Osteoblast (primary cell): ENCODE measurements around the gene CRADD. TPM values are rescaled to one million over a fixed set of nuclear protein-coding genes. Genes with fewer than 3 reads are reported as not detected.

ENCODE experiments used
- DNase-seq: peaks from one replicate; pipeline ENCODE4 v3.0.0; 2011; ENCODE audit warnings: low spot score, mixed read lengths; ENCODE audit not compliant: insufficient read length; ENCODE audit errors: missing footprints
- H2AFZ ChIP-seq: 2 replicates; pipeline ENCODE4 v1.6.0; 2011; ENCODE audit warnings: mild to moderate bottlenecking, low read length
- H3K27ac ChIP-seq: 2 replicates; pipeline ENCODE4 v1.5.1; 2011; ENCODE audit warnings: mild to moderate bottlenecking, low read depth, low read length, moderate library complexity
- H3K27me3 ChIP-seq: 2 replicates; pipeline ENCODE4 v1.6.0; 2012; ENCODE audit warnings: mild to moderate bottlenecking, control low read depth, inconsistent platforms, low read length, moderate library complexity; ENCODE audit not compliant: insufficient read depth
- H3K36me3 ChIP-seq: 2 replicates; pipeline ENCODE4 v1.5.1; 2011; ENCODE audit warnings: mild to moderate bottlenecking, low read length, control low read depth, moderate library complexity; ENCODE audit not compliant: insufficient read depth
- H3K4me1 ChIP-seq: 2 replicates; pipeline ENCODE4 v1.5.1; 2011; ENCODE audit warnings: mild to moderate bottlenecking, low read length, control low read depth, moderate library complexity; ENCODE audit not compliant: insufficient read depth
- H3K4me2 ChIP-seq: 2 replicates; pipeline ENCODE4 v1.6.0; 2011; ENCODE audit warnings: mild to moderate bottlenecking, low read length; ENCODE audit not compliant: insufficient read depth
- H3K4me3 ChIP-seq: fragments of 200-600 bp; sonication (generic); 3 replicates; pipeline ENCODE4 v1.5.1; 2012; ENCODE audit warnings: mild to moderate bottlenecking, low read length, inconsistent platforms; ENCODE audit not compliant: insufficient read depth
- H3K79me2 ChIP-seq: 2 replicates; pipeline ENCODE4 v1.6.0; 2012; ENCODE audit warnings: mild to moderate bottlenecking, low read length, control low read depth, inconsistent platforms; ENCODE audit not compliant: insufficient read depth
- H3K9me3 ChIP-seq: 2 replicates; pipeline ENCODE4 v1.5.1; 2011; ENCODE audit warnings: low read depth, low read length, control low read depth
- H4K20me1 ChIP-seq: 2 replicates; pipeline ENCODE4 v1.6.0; 2012; ENCODE audit warnings: mild to moderate bottlenecking, low read length, control low read depth; ENCODE audit not compliant: insufficient read depth
- total RNA-seq: library from RNA; depleted of rRNA; stranded (reverse); fragments of >200 nt; gene quantifications from 2 replicates; pipeline ENCODE4 v1.2.3, GENCODE V29; 2012
- TF ChIP-seq, protein P1 (sequence below): IDR thresholded peaks from 2 replicates; pipeline ENCODE4 v1.5.1; 2011; ENCODE audit warnings: mild to moderate bottlenecking, low read depth, low read length, moderate library complexity; ENCODE audit errors: extremely low read depth

Gene CRADD
- total RNA-seq, 1 donor: 15.6 TPM

DNA sequence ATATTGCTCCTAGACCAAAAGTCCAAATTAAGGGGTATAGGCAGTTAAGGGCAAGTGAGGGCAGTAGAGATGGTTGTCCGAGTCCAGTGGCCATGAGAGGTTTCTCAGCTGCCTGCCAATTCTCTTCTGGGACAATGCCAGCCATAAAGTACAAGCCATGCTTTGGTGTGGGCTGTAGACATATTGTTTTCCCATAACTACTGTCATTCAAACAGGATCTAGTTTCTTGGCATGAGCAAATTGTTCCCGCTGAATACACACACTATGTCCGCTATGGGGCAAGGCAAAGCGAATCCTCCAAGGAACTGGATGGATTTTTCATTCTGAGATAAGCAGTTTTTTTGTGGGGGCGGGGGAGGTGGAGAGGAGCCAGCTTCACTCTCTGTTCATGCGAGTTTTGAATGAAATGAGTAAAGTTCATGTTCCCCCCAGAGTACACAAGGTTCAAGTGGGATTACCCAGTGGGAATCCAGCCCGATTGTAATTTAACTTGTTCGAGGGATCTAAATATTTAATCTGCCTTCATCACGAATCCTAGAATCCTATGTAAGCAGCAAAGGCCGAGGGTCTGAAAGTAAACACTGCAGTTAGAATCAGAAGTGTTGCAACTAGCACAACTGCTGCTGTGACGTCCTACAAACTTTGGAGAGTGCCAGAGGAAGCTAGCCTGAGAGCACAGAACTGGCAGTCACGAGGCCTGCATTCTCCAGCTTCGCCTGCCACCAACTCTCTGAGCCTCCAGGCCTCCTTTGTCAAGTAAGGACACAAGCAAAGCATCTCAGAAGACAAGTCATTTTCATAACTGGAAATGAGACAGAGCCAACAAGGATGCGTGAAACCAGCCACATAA, 137.0 kb downstream of the CRADD start:
- Histone ChIP-seq H3K36me3 (no peaks in the 10 kb centered on the region), H4K20me1 (no peaks in the 10 kb centered on the region), H3K4me1 (peaks cover 61% of the 10 kb centered on the region), H3K27ac (peak overlapping the region; percentile 93), H3K4me2 (peak overlapping the region; percentile 67), H3K27me3 (no peaks in the 10 kb centered on the region), H3K9me3 (no peaks in the 10 kb centered on the region), H3K79me2 (peaks cover 5% of the 10 kb centered on the region), H2AFZ (peak overlapping the region; percentile 56), H3K4me3 (peak overlapping the region; percentile 42)
- TF ChIP-seq, protein P1, sequence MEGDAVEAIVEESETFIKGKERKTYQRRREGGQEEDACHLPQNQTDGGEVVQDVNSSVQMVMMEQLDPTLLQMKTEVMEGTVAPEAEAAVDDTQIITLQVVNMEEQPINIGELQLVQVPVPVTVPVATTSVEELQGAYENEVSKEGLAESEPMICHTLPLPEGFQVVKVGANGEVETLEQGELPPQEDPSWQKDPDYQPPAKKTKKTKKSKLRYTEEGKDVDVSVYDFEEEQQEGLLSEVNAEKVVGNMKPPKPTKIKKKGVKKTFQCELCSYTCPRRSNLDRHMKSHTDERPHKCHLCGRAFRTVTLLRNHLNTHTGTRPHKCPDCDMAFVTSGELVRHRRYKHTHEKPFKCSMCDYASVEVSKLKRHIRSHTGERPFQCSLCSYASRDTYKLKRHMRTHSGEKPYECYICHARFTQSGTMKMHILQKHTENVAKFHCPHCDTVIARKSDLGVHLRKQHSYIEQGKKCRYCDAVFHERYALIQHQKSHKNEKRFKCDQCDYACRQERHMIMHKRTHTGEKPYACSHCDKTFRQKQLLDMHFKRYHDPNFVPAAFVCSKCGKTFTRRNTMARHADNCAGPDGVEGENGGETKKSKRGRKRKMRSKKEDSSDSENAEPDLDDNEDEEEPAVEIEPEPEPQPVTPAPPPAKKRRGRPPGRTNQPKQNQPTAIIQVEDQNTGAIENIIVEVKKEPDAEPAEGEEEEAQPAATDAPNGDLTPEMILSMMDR: no peak
- DNase-seq: peak; percentile 88

DNA sequence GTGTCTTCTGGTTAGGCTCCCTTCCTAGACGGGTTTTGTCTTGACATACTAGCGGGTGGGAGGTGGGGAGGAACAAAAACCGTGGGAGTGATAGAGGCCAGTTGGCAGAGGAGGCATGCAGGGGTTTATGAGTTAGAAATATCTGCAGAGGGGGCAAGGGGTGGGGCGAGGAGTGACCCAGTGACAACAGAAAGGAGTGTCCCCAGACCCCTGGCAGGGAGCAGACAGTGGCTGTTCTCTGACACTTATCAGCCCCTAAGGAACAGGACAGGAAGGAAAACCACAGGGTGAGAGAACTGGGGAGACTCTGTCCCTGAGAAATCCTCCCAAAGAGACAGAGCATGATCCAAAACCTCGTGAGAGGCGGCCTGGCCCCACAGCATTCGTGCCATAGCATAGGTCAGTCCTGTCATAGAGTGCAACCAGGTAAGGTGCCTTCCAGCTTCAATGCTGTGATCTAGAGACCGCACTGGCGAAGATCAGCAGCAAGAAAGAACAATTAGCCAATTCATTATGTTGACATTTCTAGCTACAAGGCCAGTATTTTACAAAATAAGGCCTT, 141.4 kb downstream of the CRADD start:
- TF ChIP-seq, protein P1: no peak
- Histone ChIP-seq H3K27me3 (no peaks in the 10 kb centered on the region), H3K36me3 (no peaks in the 10 kb centered on the region)

DNA sequence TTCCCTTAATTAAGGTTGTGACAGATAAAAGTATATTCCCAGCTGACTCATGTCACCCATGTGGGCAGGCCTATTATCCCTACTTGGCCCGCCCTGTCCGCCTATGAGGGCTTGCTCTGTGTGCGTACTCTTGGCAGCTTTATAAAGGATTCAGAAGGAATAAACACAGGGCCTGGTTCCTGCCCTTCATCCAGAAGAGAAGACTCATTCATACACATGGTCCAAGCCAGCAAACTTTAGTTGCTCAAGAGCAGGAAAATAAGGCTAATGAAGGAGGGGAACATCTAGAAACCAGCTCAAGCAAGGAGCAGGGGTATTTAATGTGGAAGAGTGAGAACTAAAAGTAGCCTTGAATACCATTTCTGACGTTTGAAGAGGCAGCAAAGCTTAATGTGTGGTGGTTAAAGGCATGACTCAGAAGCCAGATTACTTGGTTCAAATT, 141.9 kb downstream of the CRADD start:
- H3K4me2 ChIP-seq: peak overlapping the region; percentile 46
- peak; percentile 77 for DNase-seq
- TF ChIP-seq, protein P1: no peak
- H3K4me3 ChIP-seq: no peak overlapping the region
- H3K79me2 ChIP-seq: peaks cover 5% of the 10 kb centered on the region
- no peaks in the 10 kb centered on the region for H3K9me3 ChIP-seq
- H3K36me3 ChIP-seq: no peaks in the 10 kb centered on the region
- H3K27me3 ChIP-seq: no peaks in the 10 kb centered on the region
- H2AFZ ChIP-seq: peak overlapping the region; percentile 33
- H3K4me1 ChIP-seq: peaks cover 33% of the 10 kb centered on the region
- no peaks in the 10 kb centered on the region for H4K20me1 ChIP-seq
- H3K27ac ChIP-seq: peak overlapping the region; percentile 90

More for the DNA sequence above, 141.4 kb downstream of the CRADD start:
- no peak overlapping the region for H3K4me3 ChIP-seq
- H3K4me2 ChIP-seq: peak overlapping the region; percentile 46
- H3K27ac ChIP-seq: peak overlapping the region; percentile 90
- H3K79me2 ChIP-seq: peaks cover 5% of the 10 kb centered on the region
- H3K4me1 ChIP-seq: peaks cover 33% of the 10 kb centered on the region
- DNase-seq: peak; percentile 19
- H4K20me1 ChIP-seq: no peaks in the 10 kb centered on the region
- peak overlapping the region; percentile 33 for H2AFZ ChIP-seq
- H3K9me3 ChIP-seq: no peaks in the 10 kb centered on the region
